HFFc6 (cell line): ENCODE results near the gene PAM16. TPM values are rescaled to one million over a fixed set of nuclear protein-coding genes. Genes with fewer than 3 reads are reported as not detected.

Experiments used
- DNase-seq: peaks from one replicate; pipeline ENCODE4 v3.0.0-alpha.2; 2018
- H3K27ac Mint-ChIP-seq: 2 replicates; pipeline ENCODE4 v1.8.0; 2020; ENCODE audit warnings: mild to moderate bottlenecking, mixed read lengths
- H3K27me3 Mint-ChIP-seq: 2 replicates; pipeline ENCODE4 v1.8.0; 2021; ENCODE audit warnings: mild to moderate bottlenecking, moderate library complexity, mixed read lengths; ENCODE audit not compliant: insufficient read depth
- H3K36me3 Mint-ChIP-seq: 2 replicates; pipeline ENCODE4 v1.8.0; 2021; ENCODE audit warnings: low read depth, mixed read lengths
- H3K4me1 Mint-ChIP-seq: 2 replicates; pipeline ENCODE4 v1.8.0; 2020; ENCODE audit warnings: low read depth, mixed read lengths
- H3K4me3 Mint-ChIP-seq: 2 replicates; pipeline ENCODE4 v1.8.0; 2020; ENCODE audit warnings: mild to moderate bottlenecking, moderate library complexity, mixed read lengths
- H3K9me3 Mint-ChIP-seq: 2 replicates; pipeline ENCODE4 v1.8.0; 2020; ENCODE audit warnings: mild to moderate bottlenecking, mixed read lengths
- CTCF ChIP-seq: fragments of 200-600 bp; sonication (generic); IDR thresholded peaks from 2 replicates; pipeline ENCODE4 v1.5.0; 2021; ENCODE audit warnings: antibody characterized with exemption, mild to moderate bottlenecking
- total RNA-seq, 6 experiments: library from RNA; stranded (reverse); fragmentation: NEBNext Ultra II Directional; extraction: Animal tissue kit (Norgen Biotek cat#: 25700); gene quantifications; 2 replicates in 1 of 6; 3 replicates in 5 of 6; pipeline ENCODE4 v1.2.3, GENCODE V29; 2021

The PAM16 gene
- total RNA-seq, 6 experiments from 2014 or later = 44.9 to 50.8 (median 46.1) TPM

GRCh38 chr16:4378161-4378666 is 27.1 kb upstream of the PAM16 start:
- Mint-ChIP-seq H3K4me1 (peaks cover 53% of the 10 kb centered on the region), H3K9me3 (no peaks in the 10 kb centered on the region), H3K4me3 (peak overlapping the region; percentile 60), H3K27me3 (peaks cover 6% of the 10 kb centered on the region), H3K27ac (peak overlapping the region; percentile 98), H3K36me3 (no peaks in the 10 kb centered on the region; the same call in 1 of the 2 replicates)
- no peak for TF ChIP-seq CTCF
- DNase-seq = no peak

DNA sequence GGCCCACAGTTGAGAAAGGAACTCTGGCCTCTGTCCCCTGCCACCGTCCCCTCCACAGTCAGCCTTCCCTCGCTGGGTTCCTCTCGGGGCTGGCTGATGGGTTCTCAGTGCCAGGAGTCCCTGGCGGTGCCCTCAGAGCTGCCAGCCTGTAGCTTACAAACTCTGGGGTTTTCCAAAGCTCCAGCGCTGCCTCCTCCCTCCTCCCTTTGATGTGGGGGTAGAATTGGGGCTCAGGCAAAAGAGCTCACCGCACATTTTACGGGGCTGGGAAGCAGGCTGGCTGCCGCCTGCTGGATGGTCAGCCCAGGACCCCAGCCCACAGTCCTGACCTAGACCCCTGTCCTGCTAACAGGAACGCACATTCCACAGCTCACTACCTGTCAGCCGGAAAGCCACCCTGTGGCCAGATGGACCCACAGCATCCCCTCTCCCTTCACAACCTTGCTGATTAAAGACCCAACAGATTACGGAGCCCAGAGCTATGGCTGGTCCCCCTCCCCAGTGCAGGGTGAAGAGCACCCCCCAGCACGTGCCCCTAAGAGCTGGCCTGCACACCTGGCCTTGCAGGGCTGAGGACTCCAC is 26.5 kb upstream of the PAM16 start:
- Mint-ChIP-seq H3K27me3 (peaks cover 7% of the 10 kb centered on the region), H3K4me3 (peak overlapping the region; percentile 60), H3K36me3 (no peaks in the 10 kb centered on the region; the same call in 1 of the 2 replicates), H3K9me3 (no peaks in the 10 kb centered on the region), H3K4me1 (peaks cover 49% of the 10 kb centered on the region), H3K27ac (peak overlapping the region; percentile 98)
- TF ChIP-seq CTCF = peak; percentile 53
- DNase-seq = no peak

GRCh38 chr16:4376893-4377572 is 25.9 kb upstream of the PAM16 start:
- Mint-ChIP-seq H3K4me3 (peak overlapping the region; percentile 83), H3K9me3 (no peaks in the 10 kb centered on the region), H3K27ac (peak overlapping the region; percentile 98), H3K27me3 (peaks cover 9% of the 10 kb centered on the region), H3K4me1 (peaks cover 49% of the 10 kb centered on the region), H3K36me3 (no peaks in the 10 kb centered on the region; the same call in 1 of the 2 replicates)
- TF ChIP-seq CTCF = no peak
- DNase-seq = no peak

DNA sequence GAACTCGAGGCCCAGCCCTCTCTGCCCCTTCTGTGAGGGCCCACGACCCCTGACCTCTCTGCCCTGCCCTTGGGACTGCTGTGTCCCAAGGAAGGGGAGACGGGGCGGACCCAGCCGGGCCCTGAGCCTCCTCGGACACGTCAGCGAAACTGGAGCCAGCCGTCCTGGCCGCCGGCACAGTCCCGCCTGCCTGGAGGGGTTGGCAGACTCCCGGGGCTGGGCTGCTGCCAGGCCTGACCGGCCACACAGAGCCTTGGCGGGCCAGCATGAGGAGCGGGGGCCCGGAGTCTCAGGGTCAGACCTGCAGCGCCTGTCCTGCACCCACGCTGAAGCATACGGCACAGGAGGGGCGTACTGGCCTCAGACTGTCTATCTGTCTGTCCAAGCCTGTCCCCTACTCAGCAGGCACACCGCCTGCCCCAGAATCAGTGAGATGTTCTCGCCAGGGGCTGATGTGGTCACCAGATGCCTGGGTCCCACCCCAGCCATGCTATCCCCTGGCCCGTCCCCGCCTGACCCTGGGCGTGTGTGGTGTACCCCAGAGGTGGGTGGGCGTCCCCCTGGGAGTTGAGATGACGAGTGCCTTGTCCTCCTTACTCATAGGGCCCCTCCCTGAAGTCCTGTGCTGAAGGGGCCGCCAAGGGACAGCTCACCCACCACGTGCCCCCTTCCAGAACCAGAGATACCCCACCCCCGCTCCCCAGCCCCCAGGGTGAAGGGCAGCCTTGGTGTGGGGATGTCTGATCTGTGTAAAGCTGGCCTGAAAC is 25.2 kb upstream of the PAM16 start:
- Mint-ChIP-seq H3K36me3 (no peaks in the 10 kb centered on the region; the same call in 1 of the 2 replicates), H3K4me1 (peaks cover 51% of the 10 kb centered on the region)
- peak; percentile 17; the same call in 1 of the 2 replicates for TF ChIP-seq CTCF

GRCh38 chr16:4375717-4376116 is 24.6 kb upstream of the PAM16 start:
- Mint-ChIP-seq H3K27ac (peak overlapping the region; percentile 98), H3K4me3 (peak overlapping the region; percentile 83), H3K27me3 (peaks cover 9% of the 10 kb centered on the region), H3K36me3 (no peaks in the 10 kb centered on the region; the same call in 1 of the 2 replicates), H3K4me1 (peaks cover 56% of the 10 kb centered on the region), H3K9me3 (no peaks in the 10 kb centered on the region)
- TF ChIP-seq CTCF = no peak
- DNase-seq = peak; percentile 68

More for the DNA sequence above, 25.2 kb upstream of the PAM16 start:
- DNase-seq = peak; percentile 89
- Mint-ChIP-seq H3K27me3 (peaks cover 9% of the 10 kb centered on the region), H3K9me3 (no peaks in the 10 kb centered on the region), H3K27ac (peak overlapping the region; percentile 98), H3K4me3 (peak overlapping the region; percentile 83)
